Coronary artery (tissue), 2 donors: Measurements from ENCODE around the gene IL31.

Experiments
- DNase-seq: peaks from one replicate; pipeline ENCODE4 v3.0.0-alpha.2; 2017; ENCODE audit warnings: low spot score
- H3K27ac ChIP-seq, 2 donors: fragments of 200-600 bp; sonication (generic); one replicate each; pipeline ENCODE4 v1.5.1; 2016 to 2019
- H3K4me3 ChIP-seq: fragments of 200-600 bp; sonication (generic); 2 replicates; pipeline ENCODE4 v1.5.1; 2016; ENCODE audit warnings: mild to moderate bottlenecking, moderate library complexity
- TF ChIP-seq, protein P1 (sequence below): fragments of 200-600 bp; sonication (generic); IDR thresholded peaks from one replicate; pipeline ENCODE4 v1.5.1; 2019; ENCODE audit warnings: antibody characterized with exemption

The IL31 gene

GRCh38 chr12:122190842-122191668 is 17.0 kb upstream of the IL31 start:
- Histone ChIP-seq H3K4me3 (no peak overlapping the region), H3K27ac (no peak overlapping the region)
- TF ChIP-seq, protein P1, sequence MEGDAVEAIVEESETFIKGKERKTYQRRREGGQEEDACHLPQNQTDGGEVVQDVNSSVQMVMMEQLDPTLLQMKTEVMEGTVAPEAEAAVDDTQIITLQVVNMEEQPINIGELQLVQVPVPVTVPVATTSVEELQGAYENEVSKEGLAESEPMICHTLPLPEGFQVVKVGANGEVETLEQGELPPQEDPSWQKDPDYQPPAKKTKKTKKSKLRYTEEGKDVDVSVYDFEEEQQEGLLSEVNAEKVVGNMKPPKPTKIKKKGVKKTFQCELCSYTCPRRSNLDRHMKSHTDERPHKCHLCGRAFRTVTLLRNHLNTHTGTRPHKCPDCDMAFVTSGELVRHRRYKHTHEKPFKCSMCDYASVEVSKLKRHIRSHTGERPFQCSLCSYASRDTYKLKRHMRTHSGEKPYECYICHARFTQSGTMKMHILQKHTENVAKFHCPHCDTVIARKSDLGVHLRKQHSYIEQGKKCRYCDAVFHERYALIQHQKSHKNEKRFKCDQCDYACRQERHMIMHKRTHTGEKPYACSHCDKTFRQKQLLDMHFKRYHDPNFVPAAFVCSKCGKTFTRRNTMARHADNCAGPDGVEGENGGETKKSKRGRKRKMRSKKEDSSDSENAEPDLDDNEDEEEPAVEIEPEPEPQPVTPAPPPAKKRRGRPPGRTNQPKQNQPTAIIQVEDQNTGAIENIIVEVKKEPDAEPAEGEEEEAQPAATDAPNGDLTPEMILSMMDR, result no peak
- DNase-seq, result no peak

GRCh38 chr12:122189626-122190475 is 15.8 kb upstream of the IL31 start:
- H3K27ac ChIP-seq, result no peak overlapping the region
- H3K4me3 ChIP-seq, result no peak overlapping the region
- DNase-seq, result no peak
- TF ChIP-seq, protein P1, result no peak

DNA sequence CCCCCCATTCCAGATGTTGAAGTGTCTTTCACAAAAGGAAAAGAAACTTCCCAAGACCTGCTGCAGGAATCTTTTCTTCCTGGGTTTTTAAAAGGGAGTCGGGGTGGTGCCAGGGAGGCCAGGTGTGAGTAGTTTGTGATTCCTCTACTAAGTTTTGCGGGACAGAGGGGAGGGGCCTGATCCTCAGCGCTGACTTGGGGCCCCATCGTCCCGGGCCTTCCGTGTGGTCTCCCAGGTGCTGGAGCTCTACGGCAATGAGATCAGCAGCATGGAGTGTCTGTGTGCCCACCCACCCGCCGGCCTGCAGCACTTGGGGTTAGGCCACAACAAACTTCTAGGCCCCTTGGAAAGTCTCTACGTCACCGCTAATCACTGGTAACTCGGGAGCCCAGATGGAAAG is 13.4 kb upstream of the IL31 start:
- TF ChIP-seq, protein P1, result no peak
- no peak for DNase-seq
- Histone ChIP-seq H3K4me3 (no peak overlapping the region), H3K27ac (no peak overlapping the region)

GRCh38 chr12:122185494-122186082 is 11.6 kb upstream of the IL31 start:
- Histone ChIP-seq H3K27ac (no peak overlapping the region), H3K4me3 (no peak overlapping the region)
- TF ChIP-seq, protein P1, result no peak
- no peak for DNase-seq

DNA sequence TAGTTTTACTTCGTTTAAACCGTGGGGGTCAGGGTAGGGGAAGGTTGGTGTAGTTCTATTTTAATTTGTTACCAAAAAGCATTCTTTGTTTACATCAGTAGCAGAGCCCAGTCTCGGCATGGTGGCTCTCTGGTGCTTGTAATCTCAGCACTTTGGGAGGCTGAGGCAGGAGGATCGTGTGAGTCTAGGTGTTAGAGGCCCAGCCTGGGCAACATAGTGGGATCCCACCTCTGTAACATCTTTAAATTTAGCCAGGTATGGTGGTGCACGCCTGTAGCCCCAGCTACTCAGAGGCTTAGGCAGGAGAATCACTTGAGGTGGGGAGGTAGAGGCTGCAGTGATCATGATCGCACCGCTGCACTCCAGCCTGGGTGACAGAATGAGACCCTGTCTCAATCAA is 11.1 kb upstream of the IL31 start:
- Histone ChIP-seq H3K27ac (no peak overlapping the region), H3K4me3 (no peak overlapping the region)
- TF ChIP-seq, protein P1, result no peak
- DNase-seq, result no peak

DNA sequence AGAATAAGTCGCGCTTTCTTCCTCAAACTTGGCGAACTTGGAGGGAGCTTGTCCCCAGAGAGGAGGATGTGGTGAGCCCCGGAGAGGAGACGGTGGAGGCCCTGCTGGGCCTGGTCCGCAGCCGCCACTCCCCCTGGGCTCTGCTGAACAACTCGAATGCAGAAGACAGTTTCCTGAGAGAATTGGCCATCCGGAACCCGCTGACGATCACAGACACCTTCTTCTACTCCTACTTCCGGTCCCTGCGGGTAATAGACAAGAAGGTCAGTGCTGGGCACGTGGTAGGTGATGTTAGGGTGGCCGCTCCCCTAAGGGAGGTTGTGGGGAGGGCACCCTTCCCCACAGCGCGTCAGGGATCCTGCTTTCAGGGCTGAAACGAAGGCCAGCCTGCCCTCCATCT is 10.5 kb upstream of the IL31 start:
- H3K27ac ChIP-seq, result no peak overlapping the region

More for the DNA sequence above, 10.5 kb upstream of the IL31 start:
- no peak overlapping the region for H3K4me3 ChIP-seq
- TF ChIP-seq, protein P1, result no peak
- DNase-seq, result no peak
